ENCODE results near the gene SMIM3.
A peak's percentile ranks its signal among the peaks of the same experiment; 100 is the strongest.
"Not testable (repeated sequence)": the region's sequence is repeated elsewhere in the genome, so short reads cannot be mapped to it uniquely, and the experiment has no call there.

Gene SMIM3

GRCh38 chr5:150778517-150779396 is at the start of gene SMIM3:
TSS of gene SMIM3 (plus strand) at chr5:150778757. CDS start at chr5:150795441, 16,684 bp downstream.
- peaks cover 59% of the 10 kb centered on the region for H3K4me1 Mint-ChIP-seq
- DNase-seq = peak; percentile 83
- CTCF ChIA-PET = interaction anchor here (0.7 to 6.9 kb wide), 30 partner anchors 9 to 386 kb away, joined by 3 to 57 read pairs (median 4); partner anchors contain the start of genes DCTN4, IRGM, MYOZ3 and RBM22
- peaks cover 3% of the 10 kb centered on the region for H3K27me3 Mint-ChIP-seq
- H3K36me3 Mint-ChIP-seq = peaks cover 18% of the 10 kb centered on the region
- peak within 1 kb of the TSS; percentile 88 for H3K27ac Mint-ChIP-seq
- no peaks in the 10 kb centered on the region for H3K9me3 Mint-ChIP-seq
- H3K4me3 Mint-ChIP-seq = peak within 1 kb of the TSS; percentile 100

GRCh38 chr5:150729859-150730258 is 48.7 kb upstream of the SMIM3 start:
- no peaks in the 10 kb centered on the region for H3K27me3 Mint-ChIP-seq
- no peak overlapping the region for H3K27ac Mint-ChIP-seq
- H3K36me3 Mint-ChIP-seq = peaks cover 49% of the 10 kb centered on the region
- H3K4me3 Mint-ChIP-seq = no peak overlapping the region
- no peak for DNase-seq
- CTCF ChIA-PET = no interaction called here
- H3K9me3 Mint-ChIP-seq = no peaks in the 10 kb centered on the region
- peaks cover 7% of the 10 kb centered on the region for H3K4me1 Mint-ChIP-seq

- Mint-ChIP-seq H3K4me1 (peaks cover 20% of the 10 kb centered on the region), H3K27me3 (no peaks in the 10 kb centered on the region), H3K27ac (no peak overlapping the region), H3K9me3 (peaks cover 2% of the 10 kb centered on the region), H3K4me3 (no peak overlapping the region), H3K36me3 (peaks cover 62% of the 10 kb centered on the region)
- no peak for DNase-seq
- CTCF ChIA-PET = interaction anchor here (0.7 to 1.5 kb wide), 3 partner anchors 10 to 60 kb away, joined by 3 read pairs; partner anchors contain the start of gene RBM22
Observed at GRCh38 chr5:150731669-150732242, 46.8 kb upstream of the SMIM3 start.

- DNase-seq = no peak
- peaks cover 47% of the 10 kb centered on the region for H3K4me1 Mint-ChIP-seq
- CTCF ChIA-PET = interaction anchor here (0.8 to 1.8 kb wide), 8 partner anchors 8 to 44 kb away, joined by 3 to 7 read pairs (median 4); partner anchors contain the start of genes RBM22 and SMIM3
Observed at GRCh38 chr5:150734579-150735384, 43.8 kb upstream of the SMIM3 start.

GRCh38 chr5:150738862-150739261 is 39.7 kb upstream of the SMIM3 start:
- Mint-ChIP-seq H3K4me1 (peaks cover 85% of the 10 kb centered on the region), H3K9me3 (peaks cover 2% of the 10 kb centered on the region), H3K36me3 (peaks cover 72% of the 10 kb centered on the region), H3K27ac (no peak overlapping the region), H3K27me3 (no peaks in the 10 kb centered on the region), H3K4me3 (no peak overlapping the region)
- CTCF ChIA-PET = no interaction called here
- no peak for DNase-seq

More at GRCh38 chr5:150734579-150735384, 43.8 kb upstream of the SMIM3 start:
- H3K9me3 Mint-ChIP-seq = peaks cover 2% of the 10 kb centered on the region
- no peak overlapping the region for H3K27ac Mint-ChIP-seq
- no peak overlapping the region for H3K4me3 Mint-ChIP-seq
- peaks cover 75% of the 10 kb centered on the region for H3K36me3 Mint-ChIP-seq
- H3K27me3 Mint-ChIP-seq = no peaks in the 10 kb centered on the region

- no peaks in the 10 kb centered on the region for H3K27me3 Mint-ChIP-seq
- H3K36me3 Mint-ChIP-seq = peaks cover 66% of the 10 kb centered on the region
- peak; percentile 24 for DNase-seq
- peaks cover 77% of the 10 kb centered on the region for H3K4me1 Mint-ChIP-seq
- peaks cover 3% of the 10 kb centered on the region for H3K9me3 Mint-ChIP-seq
- CTCF ChIA-PET = interaction anchor here (1.6 kb wide), 1 partner anchor 106 kb away, joined by 4 read pairs; no protein-coding TSS in a partner anchor
- no peak overlapping the region for H3K4me3 Mint-ChIP-seq
- H3K27ac Mint-ChIP-seq = no peak overlapping the region
Observed at GRCh38 chr5:150740992-150741391, 37.6 kb upstream of the SMIM3 start.

GRCh38 chr5:150742455-150743141 is 36.0 kb upstream of the SMIM3 start:
- Mint-ChIP-seq H3K27ac (peak overlapping the region; percentile 92), H3K4me1 (peaks cover 65% of the 10 kb centered on the region), H3K4me3 (peak overlapping the region; percentile 43), H3K36me3 (peaks cover 55% of the 10 kb centered on the region)
- CTCF ChIA-PET = interaction anchor here (1.2 to 1.6 kb wide), 3 partner anchors 12 to 104 kb away, joined by 3 to 4 read pairs (median 3); no protein-coding TSS in a partner anchor
- not testable (repeated sequence) for H3K27me3 Mint-ChIP-seq, DNase-seq, H3K9me3 Mint-ChIP-seq

GRCh38 chr5:150743142-150743488 is 35.4 kb upstream of the SMIM3 start:
- Mint-ChIP-seq H3K4me1 (peaks cover 60% of the 10 kb centered on the region), H3K36me3 (peaks cover 54% of the 10 kb centered on the region), H3K27ac (peak overlapping the region; percentile 92)
- H3K9me3 Mint-ChIP-seq, CTCF ChIA-PET, H3K4me3 Mint-ChIP-seq, H3K27me3 Mint-ChIP-seq: not testable (repeated sequence)
- peak; percentile 31 for DNase-seq

GRCh38 chr5:150750469-150750868 is 28.1 kb upstream of the SMIM3 start:
- DNase-seq = no peak
- H3K36me3 Mint-ChIP-seq = peaks cover 56% of the 10 kb centered on the region
- CTCF ChIA-PET = interaction anchor here (1.2 kb wide), 1 partner anchor 29 kb away, joined by 3 read pairs; no protein-coding TSS in a partner anchor
- H3K27me3 Mint-ChIP-seq = no peaks in the 10 kb centered on the region
- H3K27ac Mint-ChIP-seq = no peak overlapping the region
- H3K4me1 Mint-ChIP-seq = peaks cover 16% of the 10 kb centered on the region
- no peaks in the 10 kb centered on the region for H3K9me3 Mint-ChIP-seq
- H3K4me3 Mint-ChIP-seq = no peak overlapping the region

GRCh38 chr5:150751096-150751891 is 27.3 kb upstream of the SMIM3 start:
- CTCF ChIA-PET = interaction anchor here (1.1 to 1.2 kb wide), 2 partner anchors 28 to 29 kb away, joined by 3 read pairs; partner anchors contain the start of gene SMIM3
- peaks cover 17% of the 10 kb centered on the region for H3K4me1 Mint-ChIP-seq
- no peak for DNase-seq
- no peaks in the 10 kb centered on the region for H3K9me3 Mint-ChIP-seq
- H3K36me3 Mint-ChIP-seq = peaks cover 59% of the 10 kb centered on the region
- no peak overlapping the region for H3K27ac Mint-ChIP-seq
- no peak overlapping the region for H3K4me3 Mint-ChIP-seq
- no peaks in the 10 kb centered on the region for H3K27me3 Mint-ChIP-seq

- H3K4me1 Mint-ChIP-seq = peaks cover 22% of the 10 kb centered on the region
- no peaks in the 10 kb centered on the region for H3K9me3 Mint-ChIP-seq
- no peak overlapping the region for H3K27ac Mint-ChIP-seq
- no peak overlapping the region for H3K4me3 Mint-ChIP-seq
- H3K27me3 Mint-ChIP-seq = no peaks in the 10 kb centered on the region
- DNase-seq = no peak
- H3K36me3 Mint-ChIP-seq = peaks cover 59% of the 10 kb centered on the region
- CTCF ChIA-PET = no interaction called here
Observed at GRCh38 chr5:150753463-150753862, 25.1 kb upstream of the SMIM3 start.

GRCh38 chr5:150753863-150754262 is 24.7 kb upstream of the SMIM3 start:
- H3K27ac Mint-ChIP-seq = no peak overlapping the region
- CTCF ChIA-PET = interaction anchor here (1.3 kb wide), 1 partner anchor 54 kb away, joined by 3 read pairs; no protein-coding TSS in a partner anchor
- no peaks in the 10 kb centered on the region for H3K27me3 Mint-ChIP-seq
- H3K4me1 Mint-ChIP-seq = peaks cover 22% of the 10 kb centered on the region
- no peaks in the 10 kb centered on the region for H3K9me3 Mint-ChIP-seq
- no peak overlapping the region for H3K4me3 Mint-ChIP-seq
- no peak for DNase-seq
- H3K36me3 Mint-ChIP-seq = peaks cover 59% of the 10 kb centered on the region

All from activated naive CD4-positive, alpha-beta T cell treated with anti-CD3 and anti-CD28 coated beads, Interleukin-2, amount 10 ng/mL, durations not matched to agents 7 days and 5 days (primary cell).